GM21360 (cell line): ENCODE data around the gene APOL1.
"Not testable (repeated sequence)": the region's sequence is repeated elsewhere in the genome, so short reads cannot be mapped to it uniquely, and the experiment has no call there.

ENCODE experiments used
- ATAC-seq: cut with Tn5 transposase; IDR thresholded peaks from one replicate; pipeline ENCODE4 v1.9.1; 2021; ENCODE audit warnings: mild to moderate bottlenecking, moderate library complexity; ENCODE audit not compliant: unreplicated experiment

Gene APOL1

GRCh38 chr22:36263886-36264664 is 11.1 kb downstream of the APOL1 start:
- ATAC-seq: not testable (repeated sequence)

- ATAC-seq: no peak
Observed at GRCh38 chr22:36267058-36267457, 14.1 kb downstream of the APOL1 start.

- no peak for ATAC-seq
Observed at GRCh38 chr22:36267896-36268485, 15.1 kb downstream of the APOL1 start.

GRCh38 chr22:36271231-36271630 is 18.3 kb downstream of the APOL1 start:
- not testable (repeated sequence) for ATAC-seq

- ATAC-seq: not testable (repeated sequence)
Observed at GRCh38 chr22:36271951-36272350, 19.0 kb downstream of the APOL1 start.

GRCh38 chr22:36274531-36274930 is 21.6 kb downstream of the APOL1 start:
- no peak for ATAC-seq

GRCh38 chr22:36277482-36278291 is 24.8 kb downstream of the APOL1 start:
- no peak for ATAC-seq

- ATAC-seq: no peak
Observed at GRCh38 chr22:36279219-36279666, 26.3 kb downstream of the APOL1 start.

- no peak for ATAC-seq
Observed at GRCh38 chr22:36280379-36280778, 27.4 kb downstream of the APOL1 start.

GRCh38 chr22:36281781-36282327 is 28.9 kb downstream of the APOL1 start:
- no peak for ATAC-seq

- no peak for ATAC-seq
Observed at GRCh38 chr22:36282328-36282831, 29.4 kb downstream of the APOL1 start.

- ATAC-seq: no peak
Observed at GRCh38 chr22:36284171-36284571, 31.2 kb downstream of the APOL1 start.

GRCh38 chr22:36285017-36285416 is 32.1 kb downstream of the APOL1 start:
- ATAC-seq: no peak

GRCh38 chr22:36285545-36285944 is 32.6 kb downstream of the APOL1 start:
- ATAC-seq: no peak

- no peak for ATAC-seq
Observed at GRCh38 chr22:36286096-36286957, 33.4 kb downstream of the APOL1 start.

GRCh38 chr22:36287881-36288515 is 35.1 kb downstream of the APOL1 start:
- ATAC-seq: no peak

GRCh38 chr22:36288571-36289405 is 35.9 kb downstream of the APOL1 start:
- no peak for ATAC-seq

GRCh38 chr22:36289406-36289870 is 36.5 kb downstream of the APOL1 start:
- no peak for ATAC-seq

- ATAC-seq: not testable (repeated sequence)
Observed at GRCh38 chr22:36289948-36290371, 37.0 kb downstream of the APOL1 start.
